Keratinocyte (primary cell): ENCODE results near the gene GATA3. TPM values are rescaled to one million over a fixed set of nuclear protein-coding genes. Genes with fewer than 3 reads are reported as not detected.

Experiments
- DNase-seq: peaks from one replicate; pipeline ENCODE4 v3.0.0-alpha.2; 2011; ENCODE audit warnings: low read depth, missing footprints, low spot score
- FAIRE-seq: peaks from 2 replicates; lab custom pipeline; 2011; peaks lifted over from hg19 to GRCh38; lab: Jason Lieb, UNC
- H2AFZ ChIP-seq: 2 replicates; pipeline ENCODE4 v1.6.0; 2012; ENCODE audit warnings: low read length, control low read depth, inconsistent platforms; ENCODE audit not compliant: control insufficient read depth
- H3K27ac ChIP-seq: 2 replicates; pipeline ENCODE4 v1.5.1; 2011; ENCODE audit warnings: low read length; ENCODE audit not compliant: control insufficient read depth, insufficient read depth
- H3K27me3 ChIP-seq: 3 replicates; pipeline ENCODE4 v1.6.0; 2011; ENCODE audit warnings: low read length; ENCODE audit not compliant: control insufficient read depth, insufficient read depth; ENCODE audit errors: extremely low read depth
- H3K36me3 ChIP-seq, 2 experiments: 2 replicates in 1 of 2; 3 replicates in 1 of 2; pipeline ENCODE4 v1.5.1; 2011; ENCODE audit warnings: low read length in 2 of 2, mild to moderate bottlenecking in 1 of 2; ENCODE audit not compliant: control insufficient read depth in 2 of 2, insufficient read depth in 2 of 2; ENCODE audit errors: extremely low read depth in 1 of 2
- H3K4me1 ChIP-seq: 3 replicates; pipeline ENCODE4 v1.5.1; 2011; ENCODE audit warnings: low read length; ENCODE audit not compliant: control insufficient read depth, insufficient read depth; ENCODE audit errors: extremely low read depth
- H3K4me2 ChIP-seq: 3 replicates; pipeline ENCODE4 v1.6.0; 2011; ENCODE audit warnings: low read depth, low read length; ENCODE audit not compliant: control insufficient read depth, insufficient read depth; ENCODE audit errors: extremely low read depth
- H3K4me3 ChIP-seq, 3 experiments: fragments of 200-600 bp in 1 of 3; sonication (generic) in 1 of 3; 2 replicates in 2 of 3; 3 replicates in 1 of 3; pipeline ENCODE4 v1.5.1; 2011 to 2016; ENCODE audit warnings: low read length in 3 of 3, mild to moderate bottlenecking in 3 of 3, control low read depth in 2 of 3, inconsistent platforms in 1 of 3, low read depth in 1 of 3, mixed read lengths in 1 of 3, mixed run types in 1 of 3, moderate library complexity in 1 of 3; ENCODE audit not compliant: control insufficient read depth in 2 of 3, insufficient read depth in 2 of 3; ENCODE audit errors: extremely low read depth in 1 of 3
- H3K79me2 ChIP-seq: 2 replicates; pipeline ENCODE4 v1.6.0; 2012; ENCODE audit warnings: low read length; ENCODE audit not compliant: control insufficient read depth, insufficient read depth
- H3K9ac ChIP-seq: 3 replicates; pipeline ENCODE4 v1.6.0; 2011; ENCODE audit warnings: low read length; ENCODE audit not compliant: control insufficient read depth, insufficient read depth; ENCODE audit errors: extremely low read depth
- H3K9me1 ChIP-seq: 3 replicates; pipeline ENCODE4 v1.6.0; 2011; ENCODE audit warnings: low read length; ENCODE audit not compliant: control insufficient read depth, insufficient read depth; ENCODE audit errors: extremely low read depth
- H3K9me3 ChIP-seq: 2 replicates; pipeline ENCODE4 v1.5.1; 2012; ENCODE audit warnings: low read depth, low read length; ENCODE audit not compliant: control insufficient read depth
- H4K20me1 ChIP-seq: 3 replicates; pipeline ENCODE4 v1.6.0; 2011; ENCODE audit warnings: low read length; ENCODE audit not compliant: control insufficient read depth, insufficient read depth; ENCODE audit errors: extremely low read depth
- CTCF ChIP-seq, 3 experiments: IDR thresholded peaks in 1 of 3; conservative IDR thresholded peaks in 1 of 3; optimal IDR thresholded peaks in 1 of 3; 2 replicates in 2 of 3; 3 replicates in 1 of 3; pipeline versions ENCODE3 to v1.5.1; 2011; ENCODE audit warnings: low read length in 3 of 3, mild to moderate bottlenecking in 3 of 3, moderate library complexity in 2 of 3, control low read depth in 1 of 3, inconsistent platforms in 1 of 3; ENCODE audit not compliant: insufficient read depth in 2 of 3; ENCODE audit errors: extremely low read depth in 1 of 3
- EZH2 ChIP-seq: IDR thresholded peaks from one replicate; pipeline ENCODE4 v1.6.1; 2012; ENCODE audit warnings: inconsistent platforms, mild to moderate bottlenecking, low read length, moderate library complexity
- dilution Hi-C: fragments of 300-500 bp; cut with MboI; formaldehyde crosslinking; loops from one replicate; pipeline ENCODE4 v1.7.0; 2020; ENCODE audit warnings: low sequenced_read_pairs; ENCODE audit not compliant: extremely low pct_ligation_motif_present
- polyA plus RNA-seq, 5 experiments: library from polyadenylated mRNA; depleted of rRNA in 3 of 5; stranded (reverse) in 3 of 5; stranded (forward) in 1 of 5; unstranded in 1 of 5; fragments of >200 nt; gene quantifications; 1 replicate in 1 of 5; 2 replicates in 3 of 5; 3 replicates in 1 of 5; pipeline versions ENCODE4 v1.2.1 to v1.2.3, GENCODE V29; 2011 to 2012; ENCODE audit warnings: missing spikeins in 2 of 5, low read depth in 1 of 5, low replicate concordance in 1 of 5

The GATA3 gene
- polyA plus RNA-seq, 1 donor (not counting 4 experiments of a cell fraction or from before 2014, with no cell fraction given): 4.0 TPM

GRCh38 chr10:8041284-8041991 is 13.1 kb upstream of the GATA3 start:
- Histone ChIP-seq H3K9me3 (no peaks in the 10 kb centered on the region), H3K4me2 (no peak overlapping the region), H3K27ac (no peak overlapping the region), H2AFZ (no peak overlapping the region), H4K20me1 (no peaks in the 10 kb centered on the region), H3K9ac (no peak overlapping the region), H3K4me1 (no peaks in the 10 kb centered on the region), H3K27me3 (peaks cover 82% of the 10 kb centered on the region), H3K79me2 (no peaks in the 10 kb centered on the region), H3K4me3 (no peak overlapping the region), H3K36me3 (no peaks in the 10 kb centered on the region), H3K9me1 (no peaks in the 10 kb centered on the region)
- no peak for FAIRE-seq
- dilution Hi-C loops: no loop called here
- TF ChIP-seq EZH2 (no peak), CTCF (optimal IDR thresholded peaks at IDR 0.05 in 1 of 3, IDR thresholded peaks at IDR 0.05 in 1 of 3, conservative IDR thresholded peaks at IDR 0.05 in 1 of 3; ENCODE audit: extremely low read depth in 1 of 3, insufficient read depth in 2 of 3, low read length in 3 of 3) (no peak)
- no peak for DNase-seq

DNA sequence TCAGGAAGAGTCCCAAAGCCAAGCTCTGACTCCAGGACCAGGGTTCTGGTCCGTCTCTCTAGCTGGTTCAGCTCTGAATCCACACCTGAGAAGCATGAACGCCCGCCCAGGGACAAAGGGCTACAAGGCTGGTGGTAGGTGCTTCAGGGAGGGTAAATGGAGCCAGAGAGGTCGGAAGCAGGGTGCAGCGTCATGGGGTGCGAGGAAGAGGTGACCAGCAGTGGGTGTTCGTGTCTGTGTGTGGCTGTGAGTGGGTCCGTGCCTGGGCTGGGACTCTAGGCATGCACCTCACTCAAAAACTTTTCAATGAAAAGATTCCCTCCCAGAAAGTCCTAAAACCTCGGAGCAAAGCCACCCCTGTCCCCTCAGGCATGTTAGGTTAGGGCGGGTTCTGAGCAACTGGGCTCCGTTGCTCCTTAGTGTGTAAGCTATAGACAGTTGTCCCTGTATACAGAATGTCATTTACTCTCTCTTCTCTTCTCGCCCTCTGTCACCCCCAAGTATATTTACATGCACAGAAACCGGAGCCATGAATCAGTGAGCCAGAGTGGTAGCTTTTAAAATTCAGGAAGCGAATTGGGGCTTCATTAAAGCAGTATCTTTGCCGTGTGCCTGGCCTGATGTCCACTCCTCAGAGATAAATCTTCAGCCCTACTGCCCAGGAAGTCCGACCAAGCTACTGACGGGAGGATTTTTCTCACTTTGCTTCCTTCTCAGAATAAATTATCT is 12.3 kb upstream of the GATA3 start:
- DNase-seq (no peak), FAIRE-seq (no peak)
- no peak for TF ChIP-seq CTCF (optimal IDR thresholded peaks at IDR 0.05 in 1 of 3, IDR thresholded peaks at IDR 0.05 in 1 of 3, conservative IDR thresholded peaks at IDR 0.05 in 1 of 3; ENCODE audit: extremely low read depth in 1 of 3, insufficient read depth in 2 of 3, low read length in 3 of 3)
- no peak for TF ChIP-seq EZH2
- Histone ChIP-seq H4K20me1 (no peaks in the 10 kb centered on the region), H3K27me3 (peaks cover 77% of the 10 kb centered on the region), H3K9ac (no peak overlapping the region), H3K9me3 (no peaks in the 10 kb centered on the region), H3K4me1 (no peaks in the 10 kb centered on the region), H3K9me1 (no peaks in the 10 kb centered on the region), H3K79me2 (no peaks in the 10 kb centered on the region), H2AFZ (no peak overlapping the region), H3K4me3 (no peak overlapping the region), H3K27ac (no peak overlapping the region), H3K36me3 (no peaks in the 10 kb centered on the region), H3K4me2 (no peak overlapping the region)
- dilution Hi-C loops: no loop called here
